IMR-90 (cell line): ENCODE data around the gene SLC12A7. TPM values are rescaled to one million over a fixed set of nuclear protein-coding genes. Genes with fewer than 3 reads are reported as not detected.

Experiments used
- ATAC-seq: fragments of 200-7000 bp; cut with Tn5 transposase; 2 replicates; pipeline ENCODE4 v1.9.1; 2020; ENCODE audit warnings: low read depth, mild to moderate bottlenecking, moderate library complexity
- BruUV-seq: library from RNA; stranded (reverse); fragments of 400-500 nt; replicated peaks from 2 replicates; lab custom pipeline; 2021; lab: Mats Ljungman, UMichigan
- CTCF ChIA-PET: fragments of 300-600 bp; formaldehyde crosslinking; extraction: SDS; loops from one replicate; lab custom pipeline; 2021; ENCODE audit warnings: antibody characterized with exemption; lab: Yijun Ruan, JAX
- POLR2A ChIA-PET: fragments of 300-600 bp; sonication (Branson Sonifier 250); formaldehyde crosslinking; loops from one replicate; lab custom pipeline; 2022; ENCODE audit warnings: antibody characterized with exemption; ENCODE audit not compliant: unreplicated experiment; lab: Charles Lee
- DNase-seq: peaks from one replicate; pipeline ENCODE4 v3.0.0; 2013
- H2AFZ ChIP-seq: replicated peaks from 2 replicates; pipeline ENCODE3; 2013; ENCODE audit warnings: low read length, mild to moderate bottlenecking; ENCODE audit not compliant: poor library complexity
- H2AK5ac ChIP-seq: 2 replicates; pipeline ENCODE4 v1.6.1; 2013; ENCODE audit warnings: low read depth, low read length, inconsistent platforms
- H2AK9ac ChIP-seq: replicated peaks from 2 replicates; pipeline ENCODE3; 2013; ENCODE audit warnings: mild to moderate bottlenecking, low read depth, low read length, moderate library complexity; ENCODE audit not compliant: poor library complexity
- H2BK120ac ChIP-seq: 2 replicates; pipeline ENCODE4 v1.6.1; 2013; ENCODE audit warnings: low read depth, low read length, inconsistent platforms
- H2BK15ac ChIP-seq: 3 replicates; pipeline ENCODE4 v1.6.1; 2013; ENCODE audit warnings: low read depth, low read length, inconsistent platforms
- H2BK20ac ChIP-seq: 2 replicates; pipeline ENCODE4 v1.6.1; 2013; ENCODE audit warnings: low read depth, mild to moderate bottlenecking, inconsistent platforms, low read length, moderate library complexity
- H2BK5ac ChIP-seq: 2 replicates; pipeline ENCODE4 v1.6.1; 2013; ENCODE audit warnings: mild to moderate bottlenecking, low read depth, low read length, inconsistent platforms; ENCODE audit not compliant: poor library complexity, severe bottlenecking
- H3K14ac ChIP-seq: replicated peaks from 2 replicates; pipeline ENCODE4 v1.6.1; 2013; ENCODE audit warnings: low read depth, low read length, inconsistent platforms
- H3K18ac ChIP-seq: 2 replicates; pipeline ENCODE4 v1.6.1; 2013; ENCODE audit warnings: low read depth, low read length, control low read depth
- H3K23ac ChIP-seq: 2 replicates; pipeline ENCODE4 v1.6.1; 2013; ENCODE audit warnings: low read depth, low read length, inconsistent platforms
- H3K27ac ChIP-seq: 2 replicates; pipeline ENCODE4 v1.5.1; 2013; ENCODE audit warnings: mild to moderate bottlenecking, control low read depth, low read length; ENCODE audit not compliant: insufficient read depth
- H3K27me3 ChIP-seq: 2 replicates; pipeline ENCODE4 v1.6.1; 2013; ENCODE audit warnings: low read length; ENCODE audit not compliant: control insufficient read depth, insufficient read depth
- H3K36me3 ChIP-seq: 2 replicates; pipeline ENCODE4 v1.6.1; 2013; ENCODE audit warnings: low read length, mixed read lengths; ENCODE audit not compliant: control insufficient read depth, insufficient read depth
- H3K4ac ChIP-seq: 2 replicates; pipeline ENCODE4 v1.6.1; 2013; ENCODE audit warnings: low read depth, low read length, inconsistent platforms
- H3K4me1 ChIP-seq: 2 replicates; pipeline ENCODE4 v1.6.1; 2013; ENCODE audit warnings: low read length, mixed read lengths; ENCODE audit not compliant: control insufficient read depth, insufficient read depth
- H3K4me2 ChIP-seq: 2 replicates; pipeline ENCODE4 v1.6.1; 2013; ENCODE audit warnings: low read depth, mild to moderate bottlenecking, control low read depth, low read length, moderate library complexity
- H3K4me3 ChIP-seq: 2 replicates; pipeline ENCODE4 v1.5.1; 2013; ENCODE audit warnings: low read depth, mild to moderate bottlenecking, control low read depth, low read length, moderate library complexity; ENCODE audit not compliant: insufficient read depth
- H3K56ac ChIP-seq: 2 replicates; pipeline ENCODE4 v1.6.1; 2013; ENCODE audit warnings: low read length, inconsistent platforms; ENCODE audit not compliant: insufficient read depth; ENCODE audit errors: extremely low read depth
- H3K79me1 ChIP-seq, 2 experiments: 2 replicates each; pipeline ENCODE4 v1.6.1; 2013; ENCODE audit warnings: low read length in 2 of 2, inconsistent platforms in 1 of 2, low read depth in 1 of 2
- H3K9ac ChIP-seq: 2 replicates; pipeline ENCODE4 v1.6.1; 2013; ENCODE audit warnings: low read depth, low read length, control low read depth
- H3K9me1 ChIP-seq: 2 replicates; pipeline ENCODE4 v1.6.1; 2013; ENCODE audit warnings: low read length, inconsistent platforms; ENCODE audit not compliant: insufficient read depth
- H3K9me3 ChIP-seq: 2 replicates; pipeline ENCODE4 v1.6.1; 2013; ENCODE audit warnings: low read length; ENCODE audit not compliant: control insufficient read depth, insufficient read depth
- H4K20me1 ChIP-seq: 2 replicates; pipeline ENCODE4 v1.6.1; 2013; ENCODE audit warnings: low read length, inconsistent platforms; ENCODE audit not compliant: insufficient read depth
- H4K5ac ChIP-seq: 2 replicates; pipeline ENCODE4 v1.6.1; 2013; ENCODE audit warnings: mild to moderate bottlenecking, low read depth, low read length, control low read depth
- H4K8ac ChIP-seq, 2 experiments: 2 replicates each; pipeline ENCODE4 v1.6.1; 2013; ENCODE audit warnings: low read depth in 2 of 2, low read length in 2 of 2, control low read depth in 1 of 2, inconsistent platforms in 1 of 2
- H4K91ac ChIP-seq: 2 replicates; pipeline ENCODE4 v1.6.1; 2013; ENCODE audit warnings: low read depth, low read length, inconsistent platforms; ENCODE audit not compliant: insufficient read depth
- CEBPB ChIP-seq: IDR thresholded peaks from 2 replicates; pipeline ENCODE4 v1.6.1; 2012; ENCODE audit warnings: low read depth, low read length, improper control_type of control experiment
- FOS ChIP-seq: fragments of 150-350 bp; IDR thresholded peaks from 2 replicates; pipeline ENCODE4 v1.6.1; 2016; ENCODE audit warnings: low read depth, low read length
- WGBS, 2 experiments: methylation state at CpG; one replicate each; pipeline versions ENCODE4 v1.1.5 to v1.1.7; 2013; ENCODE audit warnings: missing lambda C conversion rate in 2 of 2; ENCODE audit not compliant: insufficient read length in 1 of 2; ENCODE audit errors: extremely low coverage in 2 of 2; 5-methylcytosine and 5-hydroxymethylcytosine counted together
- dilution Hi-C: fragments of 300-500 bp; cut with HindIII; formaldehyde crosslinking; loops from one replicate; pipeline ENCODE4 v1.14.3; 2018; ENCODE audit warnings: low sequenced_read_pairs; ENCODE audit not compliant: unreplicated experiment
- in situ Hi-C: fragments of 300-500 bp; cut with MboI; formaldehyde crosslinking; loops from 3 replicates; pipeline ENCODE4 v1.14.3; 2019; ENCODE audit warnings: low sequenced_read_pairs, inconsistent platforms, mixed read lengths
- intact Hi-C: fragments of 100-400 bp; cut with micrococcal nuclease; formaldehyde crosslinking; loops from 2 replicates; pipeline ENCODE4 v1.10.0; 2022
- polyA plus RNA-seq, 3 experiments: library from polyadenylated mRNA; depleted of rRNA; stranded (reverse); fragments of >200 nt; gene quantifications; 2 replicates each; pipeline ENCODE4 v1.2.3, GENCODE V29; 2012; ENCODE audit warnings: low replicate concordance in 1 of 3
- total RNA-seq: library from RNA; depleted of rRNA; stranded (reverse); fragments of >200 nt; gene quantifications from 2 replicates; pipeline ENCODE4 v1.2.3, GENCODE V29; 2012
- TF ChIP-seq, protein P1 (sequence below): conservative IDR thresholded peaks from 2 replicates; pipeline ENCODE4 v1.5.1; 2012; ENCODE audit warnings: mild to moderate bottlenecking, low read depth, low read length, improper control_type of control experiment

The SLC12A7 gene
- total and polyA plus RNA-seq, 2 of the 4 experiments (the other 2 are of a cell fraction), result 3.0 to 6.1 TPM

DNA sequence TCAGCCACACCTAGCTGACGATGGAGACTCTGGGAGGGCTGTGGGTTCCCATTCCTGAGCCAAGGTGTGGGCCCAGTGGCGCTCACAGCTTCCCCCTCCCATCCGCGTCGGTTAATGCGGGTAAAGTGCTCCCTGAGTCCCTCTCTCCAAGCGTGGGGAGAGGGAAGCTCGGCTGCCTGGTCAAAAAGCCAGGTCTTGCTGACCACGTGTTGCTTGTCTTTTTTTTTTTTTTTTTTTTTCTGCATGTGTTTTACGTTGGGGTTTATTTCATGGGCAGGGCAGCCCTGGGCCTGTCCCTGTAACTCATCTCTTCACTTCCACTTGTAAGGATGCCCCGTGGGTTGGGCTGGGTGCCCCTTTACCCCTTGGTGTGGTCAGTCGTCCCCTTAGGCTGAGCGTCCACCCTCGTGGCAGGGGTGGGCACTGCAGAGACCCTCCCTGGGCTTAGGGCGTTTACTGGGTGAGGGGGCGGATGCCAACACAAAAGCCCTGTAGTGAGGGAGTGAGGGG lies 91.4 kb downstream of the SLC12A7 start:
- Histone ChIP-seq H3K56ac (no peak overlapping the region), H3K9me3 (no peaks in the 10 kb centered on the region), H4K91ac (no peak overlapping the region), H3K4ac (no peak overlapping the region), H3K23ac (no peak overlapping the region), H3K4me1 (no peaks in the 10 kb centered on the region), H2BK120ac (no peak overlapping the region), H3K14ac (no peak overlapping the region), H2AK5ac (no peak overlapping the region), H3K27ac (no peak overlapping the region), H2BK5ac (no peak overlapping the region), H3K36me3 (no peaks in the 10 kb centered on the region), H3K4me2 (no peak overlapping the region), H3K9ac (no peak overlapping the region), H2AK9ac (no peak overlapping the region), H2AFZ (no peak overlapping the region), H3K9me1 (no peaks in the 10 kb centered on the region), H3K79me1 (no peaks in the 10 kb centered on the region), H3K27me3 (peaks cover 17% of the 10 kb centered on the region; the same call in 1 of the 2 replicates), H4K5ac (no peak overlapping the region), H3K4me3 (no peak overlapping the region), H3K18ac (no peak overlapping the region), H2BK20ac (no peak overlapping the region), H4K20me1 (no peaks in the 10 kb centered on the region), H2BK15ac (no peak overlapping the region), H4K8ac (no peak overlapping the region)
- DNase-seq (no peak), ATAC-seq (no peak)
- BruUV-seq, result no TSS peak
- in situ Hi-C loops (no loop called here), dilution Hi-C loops (no loop called here), intact Hi-C loops (no loop called here)
- CTCF ChIA-PET, result no interaction called here
- POLR2A ChIA-PET, result no interaction called here
- TF ChIP-seq FOS (no peak), CEBPB (no peak)
- TF ChIP-seq, protein P1, sequence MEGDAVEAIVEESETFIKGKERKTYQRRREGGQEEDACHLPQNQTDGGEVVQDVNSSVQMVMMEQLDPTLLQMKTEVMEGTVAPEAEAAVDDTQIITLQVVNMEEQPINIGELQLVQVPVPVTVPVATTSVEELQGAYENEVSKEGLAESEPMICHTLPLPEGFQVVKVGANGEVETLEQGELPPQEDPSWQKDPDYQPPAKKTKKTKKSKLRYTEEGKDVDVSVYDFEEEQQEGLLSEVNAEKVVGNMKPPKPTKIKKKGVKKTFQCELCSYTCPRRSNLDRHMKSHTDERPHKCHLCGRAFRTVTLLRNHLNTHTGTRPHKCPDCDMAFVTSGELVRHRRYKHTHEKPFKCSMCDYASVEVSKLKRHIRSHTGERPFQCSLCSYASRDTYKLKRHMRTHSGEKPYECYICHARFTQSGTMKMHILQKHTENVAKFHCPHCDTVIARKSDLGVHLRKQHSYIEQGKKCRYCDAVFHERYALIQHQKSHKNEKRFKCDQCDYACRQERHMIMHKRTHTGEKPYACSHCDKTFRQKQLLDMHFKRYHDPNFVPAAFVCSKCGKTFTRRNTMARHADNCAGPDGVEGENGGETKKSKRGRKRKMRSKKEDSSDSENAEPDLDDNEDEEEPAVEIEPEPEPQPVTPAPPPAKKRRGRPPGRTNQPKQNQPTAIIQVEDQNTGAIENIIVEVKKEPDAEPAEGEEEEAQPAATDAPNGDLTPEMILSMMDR, result no peak
- WGBS, 2 experiments, result 80% methylated on average over 1 of the region's 16 CpGs; no CpG with 5 or more reads in 1 of the 2 experiments
